ENCODE measurements around the gene IDH3A.

Gene IDH3A

DNA sequence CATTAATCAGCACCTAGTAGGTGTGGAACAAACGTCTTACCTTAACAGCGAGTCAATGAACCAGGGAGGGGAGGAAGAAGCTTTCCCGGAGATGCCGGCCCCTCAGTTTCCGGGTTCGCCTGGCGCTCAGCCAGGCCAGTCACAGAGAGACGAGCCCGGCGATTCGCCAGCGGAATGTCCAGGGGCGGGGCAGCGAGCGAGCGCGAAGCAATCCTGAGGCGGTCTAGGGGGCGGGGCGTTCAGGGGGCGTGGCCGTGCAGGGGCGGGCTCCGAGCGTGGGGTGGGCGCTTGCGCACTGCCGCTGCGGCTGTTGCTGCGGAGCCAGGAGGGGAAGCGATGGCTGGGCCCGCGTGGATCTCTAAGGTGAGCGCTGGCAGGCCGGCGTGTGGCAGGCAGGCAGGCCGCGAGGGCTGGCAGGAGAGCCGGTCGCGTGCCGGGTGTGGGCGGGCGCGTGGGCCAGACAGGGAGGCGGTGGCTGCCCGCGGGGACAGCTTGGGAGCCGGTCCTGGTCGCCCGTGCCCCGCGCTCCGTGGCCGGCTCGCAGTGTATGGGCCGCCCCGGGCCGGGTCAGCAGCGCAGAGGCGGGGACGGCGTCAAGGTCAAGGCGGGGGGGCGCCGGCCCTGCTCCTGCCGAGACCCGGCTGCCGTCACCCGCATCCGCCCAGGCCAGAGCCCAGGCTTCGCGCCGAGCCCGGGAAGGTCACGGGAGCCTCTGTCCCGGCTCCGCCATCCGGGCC, at the start of gene IDH3A:
IDH3A (plus strand) TSS at position 295 of the 737 bp plus-strand sequence; CDS start at position 337, 42 bp downstream.
- peak; percentile 99 to 100 for DNase-seq (ENCODE audit: low read depth in 2 of 2)

DNA sequence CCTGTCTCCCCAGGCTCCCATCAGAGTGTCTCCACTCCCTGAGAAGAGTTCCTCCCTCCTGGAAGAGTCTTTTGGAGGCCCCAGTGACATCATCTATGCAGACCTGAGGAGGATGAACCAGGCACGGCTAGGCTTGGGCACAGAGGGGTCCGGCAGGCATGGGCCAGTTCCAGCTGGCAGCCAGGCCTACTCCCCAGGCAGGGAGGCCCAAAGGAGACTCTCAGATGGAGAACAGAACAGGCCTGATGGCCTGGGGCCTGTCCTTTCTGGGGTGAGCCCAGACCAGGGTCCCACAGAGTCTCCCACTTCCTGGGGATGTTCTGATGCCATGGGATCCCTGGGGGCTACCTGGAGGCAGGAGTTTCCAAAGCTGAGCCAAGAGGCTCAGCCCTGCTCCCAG, 48.3 kb upstream of the IDH3A start:
- DNase-seq (ENCODE audit: low read depth in 2 of 2): no peak

DNA sequence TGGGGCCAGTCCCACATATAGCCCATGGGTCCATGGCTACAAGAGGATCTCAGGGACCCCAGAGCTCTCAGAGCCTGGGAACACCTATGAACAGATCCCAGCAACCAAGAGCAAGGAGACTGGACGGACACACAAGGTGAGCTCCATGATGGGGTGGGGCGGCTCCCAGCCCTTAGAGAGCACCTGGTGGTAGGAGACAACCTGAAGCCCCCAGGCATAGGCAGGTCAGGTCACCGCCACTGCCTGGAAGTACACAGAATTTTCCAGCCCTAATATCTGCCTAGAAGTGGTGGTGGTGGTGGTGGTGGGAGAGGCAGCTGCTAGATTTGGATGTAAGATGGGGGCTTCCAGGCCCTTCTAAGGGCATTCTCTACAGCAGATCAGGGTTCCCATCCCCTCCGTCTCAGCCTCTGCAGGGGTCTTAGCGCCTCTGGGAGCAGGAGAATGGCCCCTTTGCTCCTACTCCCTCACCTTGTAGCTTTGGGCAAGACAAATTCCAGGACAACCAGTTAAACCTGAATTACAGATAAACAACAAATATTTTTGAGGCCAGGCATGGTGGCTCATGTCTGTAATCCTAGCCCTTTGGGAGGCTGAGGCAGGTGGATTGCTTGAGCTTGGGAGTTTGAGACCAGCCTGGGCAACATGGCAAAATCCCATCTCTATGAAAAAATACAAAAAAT, 47.6 kb upstream of the IDH3A start:
- DNase-seq (ENCODE audit: low read depth in 2 of 2): no peak

DNA sequence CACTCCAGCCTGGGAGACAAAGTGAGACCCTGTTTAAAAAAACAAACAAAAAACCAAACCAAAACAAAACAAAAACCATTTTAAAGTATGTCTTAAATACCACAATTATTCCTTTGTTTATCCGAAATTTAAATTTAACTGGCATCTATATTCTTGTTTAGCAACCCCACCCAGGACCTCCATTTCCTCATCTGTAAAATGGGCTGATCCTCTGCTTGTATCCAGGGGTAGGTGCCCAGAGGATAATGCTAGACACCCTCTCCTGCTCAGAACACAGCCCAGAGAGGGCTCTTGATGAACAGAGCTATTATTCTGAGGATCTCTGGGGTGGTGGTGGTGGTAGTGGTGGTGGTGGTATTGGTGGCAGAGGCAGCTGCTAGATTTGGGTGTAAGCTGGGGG, 47.0 kb upstream of the IDH3A start:
- no peak for DNase-seq (ENCODE audit: low read depth in 2 of 2)

DNA sequence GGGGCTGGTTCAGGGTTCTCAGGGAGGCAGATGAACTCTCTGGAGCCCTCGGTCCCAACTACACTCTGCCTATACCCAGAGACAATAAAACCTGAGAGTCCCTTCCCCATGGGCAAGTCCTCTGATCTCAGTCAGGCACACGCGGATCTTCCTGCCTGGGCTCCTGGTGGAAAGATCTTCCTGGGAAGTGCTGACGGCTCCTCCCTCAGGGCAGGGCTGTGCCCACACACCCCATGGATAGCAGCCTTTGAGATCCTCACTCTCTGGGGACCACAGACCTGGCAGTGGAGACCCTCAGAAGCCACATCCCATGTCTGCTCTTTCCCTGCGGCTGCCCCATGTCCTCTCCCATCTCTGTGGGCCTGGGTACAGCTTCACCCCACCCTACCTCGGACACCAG, 46.4 kb upstream of the IDH3A start:
- no peak for DNase-seq (ENCODE audit: low read depth in 2 of 2)

DNA sequence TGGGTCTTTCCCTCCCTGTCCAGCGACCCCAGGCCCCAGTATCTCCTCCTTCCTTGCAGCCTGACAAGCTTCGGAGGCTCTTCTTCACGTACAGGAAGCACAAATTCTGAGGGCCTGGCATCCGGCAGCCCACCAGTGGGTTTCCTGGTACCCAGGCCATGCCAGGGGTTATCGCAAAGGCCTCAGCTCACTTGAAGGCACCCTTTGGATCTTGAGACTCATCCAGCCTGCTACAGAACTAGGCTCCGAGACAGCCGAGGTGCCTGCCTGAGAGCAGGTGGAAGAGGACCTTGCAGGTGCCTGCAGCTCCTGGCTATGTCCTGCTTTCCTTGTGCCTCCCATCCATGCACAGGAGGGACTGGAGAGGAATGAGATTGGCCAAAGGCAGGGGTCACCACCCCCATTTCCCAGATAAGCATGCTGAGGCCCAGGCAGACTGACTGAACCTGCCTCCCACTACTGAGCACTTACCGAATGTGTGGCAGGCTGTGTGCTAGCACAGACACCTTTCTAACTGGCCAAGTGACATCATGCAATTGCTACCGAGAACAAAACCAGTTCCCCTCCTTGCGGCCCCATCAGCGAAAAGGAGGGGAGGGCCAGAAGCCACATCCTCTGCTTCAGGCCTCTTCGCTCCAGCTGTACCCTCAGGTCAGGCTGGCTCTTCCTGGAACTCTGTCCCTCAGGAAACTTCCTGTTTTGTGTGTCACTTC, 45.6 kb upstream of the IDH3A start:
- DNase-seq (ENCODE audit: low read depth in 2 of 2): peak in 1 of 2 donors; percentile 18

DNA sequence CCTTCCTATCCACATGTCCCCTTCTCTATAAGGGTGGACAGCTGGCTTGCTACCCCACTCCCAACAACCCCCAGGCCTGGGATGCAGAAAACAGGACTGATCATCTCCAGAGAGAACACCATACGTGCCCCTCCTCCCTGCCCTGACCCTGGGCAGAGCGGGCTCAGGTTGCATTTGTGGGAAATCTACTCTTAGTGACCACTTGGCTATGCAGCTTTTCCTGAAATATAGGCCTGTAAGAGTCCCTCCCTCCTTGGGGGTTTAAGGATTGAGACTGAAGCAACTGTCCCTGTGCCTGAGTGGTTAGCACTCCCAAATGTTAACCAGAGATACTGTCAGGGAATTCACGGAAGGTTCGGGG, 45.1 kb upstream of the IDH3A start:
- no peak for DNase-seq (ENCODE audit: low read depth in 2 of 2)

DNA sequence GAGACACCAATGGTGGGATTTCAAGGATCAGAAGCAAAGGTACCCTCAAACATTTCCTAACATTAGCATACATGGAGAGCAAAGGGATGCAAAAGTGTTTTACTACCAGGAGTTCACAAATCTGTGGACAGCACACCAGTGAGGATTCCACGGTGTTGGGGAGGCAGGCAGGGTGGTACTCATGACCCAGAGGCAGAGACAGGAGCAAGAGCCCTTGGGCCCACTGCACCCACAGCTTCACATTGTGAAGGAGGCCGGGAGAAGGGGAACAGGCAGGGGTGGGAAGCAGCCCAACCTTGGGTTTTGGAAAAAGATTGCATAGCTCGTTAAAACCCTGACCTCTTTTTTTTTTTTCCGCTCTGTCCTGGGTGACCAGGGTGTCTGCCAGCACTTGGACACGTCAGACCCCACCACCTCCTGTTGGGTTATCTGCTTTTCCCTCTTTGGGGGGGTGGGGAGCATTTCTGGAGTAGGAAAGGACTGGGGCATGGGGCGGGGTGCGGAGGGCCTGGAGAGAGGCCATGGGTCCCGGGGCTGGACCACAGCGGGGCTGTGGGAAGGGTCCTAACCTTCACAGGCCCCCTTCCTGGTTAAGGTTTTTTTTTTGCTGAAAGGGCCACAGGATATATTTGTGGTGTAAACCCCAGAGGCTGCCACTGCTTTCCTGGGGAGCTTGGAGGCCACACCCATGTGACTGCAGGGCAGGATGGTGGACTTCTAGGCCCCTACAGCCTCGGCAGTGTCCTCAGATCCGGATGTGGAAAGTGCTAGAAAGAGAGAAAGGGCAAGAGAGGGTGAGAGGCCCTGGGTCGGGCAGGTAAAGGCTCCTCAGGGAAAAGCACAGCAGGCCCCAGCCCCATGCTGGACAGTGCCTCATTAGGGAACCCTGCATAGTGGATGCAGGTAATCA, 44.3 kb upstream of the IDH3A start:
- DNase-seq (ENCODE audit: low read depth in 2 of 2): no peak

DNA sequence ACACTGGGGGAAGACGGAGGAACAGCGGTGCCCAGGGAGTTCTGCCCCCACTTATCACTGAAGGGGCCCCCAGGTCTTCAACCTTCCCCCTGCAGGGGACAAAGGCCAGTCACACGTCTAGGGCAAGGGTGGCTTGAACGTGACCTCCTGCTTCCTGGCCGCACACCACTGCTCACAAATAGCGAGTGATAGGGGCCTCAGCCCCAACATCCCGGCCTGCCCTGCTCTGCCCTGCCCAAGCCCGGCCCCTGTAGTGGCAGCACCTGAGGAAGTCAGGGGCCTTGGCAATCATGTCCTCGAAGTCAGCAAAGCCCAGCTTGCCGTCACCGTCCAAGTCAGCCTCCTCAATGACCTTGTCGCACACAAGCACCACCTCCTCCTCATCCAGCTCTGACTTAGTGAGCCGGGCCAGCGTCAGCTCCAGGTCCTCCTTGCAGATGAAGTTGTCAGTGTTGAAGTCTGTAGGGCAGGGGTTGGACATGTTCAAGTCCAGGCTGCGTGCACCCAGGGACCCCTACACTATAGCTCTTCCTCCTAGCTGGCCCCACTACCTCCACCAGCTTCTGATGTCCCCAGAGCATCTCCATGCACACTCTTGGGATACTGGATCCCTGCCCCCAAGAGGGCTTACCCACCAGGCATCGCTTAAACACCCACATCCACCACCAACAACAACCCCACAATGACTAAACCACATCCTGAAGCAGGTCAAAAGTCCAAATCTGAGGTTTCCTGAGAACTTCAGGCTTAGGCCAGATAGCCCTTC, 43.5 kb upstream of the IDH3A start:
- DNase-seq (ENCODE audit: low read depth in 2 of 2): no peak

DNA sequence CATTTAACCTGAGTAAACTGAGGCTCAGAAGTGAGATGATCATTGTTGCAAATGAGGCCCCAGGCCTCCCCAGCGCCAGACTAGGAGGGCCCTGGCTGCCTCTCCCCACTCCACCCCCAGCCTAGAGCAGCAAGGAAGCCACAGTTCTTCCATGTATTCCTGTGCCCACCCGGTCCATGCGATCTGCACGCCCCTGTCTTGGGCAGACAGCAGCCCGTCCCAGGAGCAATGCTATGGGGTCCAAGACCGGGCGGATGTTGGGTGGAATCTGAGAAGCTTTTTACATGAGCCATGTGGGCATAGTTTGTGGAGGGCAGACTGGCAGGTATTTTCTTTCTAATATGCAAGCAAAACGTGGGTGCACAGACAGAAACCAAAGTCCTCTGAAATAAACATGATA, 41.7 kb upstream of the IDH3A start:
- no peak for DNase-seq (ENCODE audit: low read depth in 2 of 2)

DNA sequence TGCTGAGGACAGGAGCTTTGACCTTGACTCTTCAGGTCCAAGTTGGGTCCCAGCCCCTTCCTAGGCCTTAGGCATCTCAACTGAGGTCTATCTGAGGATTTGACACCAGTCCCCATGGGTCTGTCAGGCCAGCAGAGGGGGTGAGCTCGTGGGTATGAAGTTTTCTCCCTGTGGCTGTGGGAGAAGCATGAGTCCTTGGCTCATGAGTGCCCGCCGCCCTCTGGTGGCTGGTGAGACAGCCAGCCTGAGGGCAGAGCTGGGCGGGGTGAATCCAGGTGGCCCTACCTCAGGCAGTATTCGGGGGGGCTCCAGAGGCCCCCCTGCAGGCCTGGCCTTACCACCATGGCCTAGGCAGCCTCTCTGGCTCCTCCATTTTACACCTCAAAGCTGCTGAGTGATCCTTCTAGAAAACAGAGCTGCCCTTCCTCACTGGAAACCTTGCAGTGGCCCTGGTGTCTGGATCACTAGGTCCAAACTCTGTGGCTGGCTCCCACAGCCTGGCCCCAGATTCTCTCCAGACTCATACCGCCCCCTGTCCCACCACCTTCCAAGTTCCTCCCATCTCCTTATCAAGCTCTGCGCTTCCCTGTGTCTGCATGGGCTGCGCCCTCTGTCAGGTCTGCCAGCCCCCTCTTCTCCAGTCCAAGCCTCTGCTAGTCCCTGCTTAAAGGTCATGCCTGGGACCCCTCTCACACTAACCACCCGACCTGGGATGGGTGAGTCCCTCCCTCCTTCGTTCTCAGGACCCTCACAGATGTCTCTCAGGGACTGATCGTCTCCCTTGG, 40.7 kb upstream of the IDH3A start:
- DNase-seq (ENCODE audit: low read depth in 2 of 2): peak; percentile 64 to 71

DNA sequence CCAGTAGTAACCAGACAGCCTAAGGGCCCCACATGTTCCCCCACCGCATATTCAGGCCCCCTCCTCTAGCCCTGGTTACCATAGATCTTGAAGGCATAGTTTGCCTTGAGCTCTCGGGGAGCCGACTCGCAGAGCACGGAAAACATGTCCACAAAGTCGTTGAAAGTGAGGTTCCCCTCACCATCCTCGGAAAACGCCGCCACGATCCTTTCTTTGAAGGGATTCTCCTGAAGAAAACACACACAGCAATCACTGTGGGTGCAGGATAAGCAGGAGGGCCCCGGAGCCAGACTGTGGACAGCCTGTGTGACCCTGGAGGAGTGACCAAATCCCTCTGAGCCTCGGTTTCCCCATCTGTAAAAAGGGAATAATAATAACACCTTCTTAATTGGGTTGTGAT, 40.0 kb upstream of the IDH3A start:
- DNase-seq (ENCODE audit: low read depth in 2 of 2): no peak

DNA sequence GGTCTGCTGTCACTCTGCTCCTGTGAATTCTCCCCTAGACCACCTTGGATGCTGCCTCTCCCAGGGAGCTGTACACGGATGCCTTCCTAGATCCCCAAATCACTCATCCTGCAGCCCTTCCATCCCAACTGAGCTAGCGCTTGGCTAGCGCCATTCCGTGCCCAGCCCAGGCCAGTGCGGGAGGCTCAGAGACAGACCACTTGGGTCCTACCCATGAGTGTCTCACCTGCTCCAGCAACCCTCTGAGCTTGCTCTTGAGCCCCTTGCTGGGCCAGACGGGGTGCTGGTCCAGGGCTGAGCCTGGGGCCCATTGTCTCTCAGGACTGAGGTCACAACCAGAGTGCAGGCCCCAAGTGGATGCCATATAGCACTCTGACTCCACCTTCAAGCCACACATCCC, 39.1 kb upstream of the IDH3A start:
- no peak for DNase-seq (ENCODE audit: low read depth in 2 of 2)

DNA sequence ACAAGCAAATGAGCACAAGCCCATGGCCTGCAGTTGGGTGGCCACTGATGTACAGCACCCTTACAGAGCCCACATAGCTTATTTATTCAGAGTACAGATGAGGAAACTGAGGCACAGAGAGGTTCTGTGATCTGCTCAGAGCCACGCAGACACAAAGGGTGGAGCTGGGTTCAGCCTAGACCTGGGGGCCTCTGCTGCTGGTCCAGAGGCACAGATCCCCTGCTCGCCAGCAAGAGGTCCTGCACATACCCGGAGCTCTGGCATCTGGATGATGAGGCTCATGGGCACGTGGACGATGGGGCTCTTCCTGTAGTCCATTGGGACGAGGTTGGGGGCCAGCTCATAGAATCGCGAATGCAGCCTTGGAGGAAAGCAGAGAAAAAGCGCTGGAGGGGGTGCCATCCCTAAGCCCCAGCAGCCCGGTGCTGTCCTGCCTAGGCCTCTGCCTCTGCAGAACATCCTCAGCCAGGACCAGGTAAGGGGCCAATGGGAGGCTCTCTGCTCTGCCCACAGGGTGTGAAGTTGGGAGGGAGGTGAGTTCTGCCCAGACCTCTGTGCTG, 38.2 kb upstream of the IDH3A start:
- DNase-seq (ENCODE audit: low read depth in 2 of 2): no peak

DNA sequence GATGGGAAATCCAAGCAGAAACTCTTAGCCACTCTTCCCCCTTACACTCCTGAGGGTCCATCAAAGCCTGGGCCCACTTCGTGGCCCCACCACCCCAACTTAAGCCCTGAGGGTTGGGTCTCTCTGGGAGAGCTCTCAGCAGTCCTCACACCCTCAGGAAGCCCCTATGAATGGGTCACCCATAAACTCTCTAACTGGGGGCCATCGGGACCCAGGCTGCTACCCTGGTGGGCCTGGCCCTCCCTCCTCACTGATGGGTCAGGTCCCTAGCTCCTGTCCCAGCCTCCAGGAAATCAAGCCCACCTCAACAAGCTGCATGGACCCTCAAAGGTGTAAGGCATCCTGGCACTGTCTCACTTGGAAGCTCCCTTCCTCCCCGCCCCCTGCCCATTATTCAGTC, 37.4 kb upstream of the IDH3A start:
- no peak for DNase-seq (ENCODE audit: low read depth in 2 of 2)

DNA sequence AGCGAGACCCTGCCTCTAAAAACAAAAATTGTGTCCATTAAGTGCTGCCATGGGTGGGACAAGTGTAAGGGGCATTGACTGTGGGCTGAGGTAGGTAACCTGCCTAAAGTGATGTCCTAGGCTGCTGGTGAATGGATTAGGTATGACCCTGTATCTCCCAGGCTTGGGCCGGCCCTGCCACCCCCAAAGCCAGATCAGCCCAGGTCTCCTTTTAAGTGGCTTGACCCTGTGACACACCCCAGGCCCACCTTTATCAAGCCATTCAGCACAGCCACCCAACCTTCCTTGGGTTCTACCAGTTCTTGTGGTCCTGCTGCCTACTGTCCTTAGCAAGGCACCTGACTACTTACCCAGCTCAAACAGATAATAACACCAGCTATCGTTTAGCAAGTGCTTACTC, 36.6 kb upstream of the IDH3A start:
- DNase-seq (ENCODE audit: low read depth in 2 of 2): no peak

DNA sequence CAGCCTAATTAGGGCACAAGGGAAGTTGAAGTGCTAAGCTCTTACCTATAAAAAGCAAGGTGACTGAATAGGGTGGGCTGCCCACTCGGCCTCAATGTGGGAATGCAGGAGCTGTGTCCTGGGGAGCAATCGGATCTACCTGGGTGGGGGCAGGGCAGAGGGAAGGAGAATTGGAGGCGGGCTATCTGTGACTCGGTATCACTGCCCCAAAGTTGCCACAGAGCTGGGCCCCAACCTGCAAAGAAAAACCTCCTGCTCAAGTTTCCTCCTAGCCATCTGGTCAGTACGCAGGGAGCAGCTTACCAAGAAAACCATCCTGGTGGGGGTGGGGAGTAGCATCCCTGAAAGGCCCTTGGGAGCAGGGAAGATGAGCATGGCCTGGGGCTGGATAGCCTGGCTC, 28.6 kb upstream of the IDH3A start:
- no peak for DNase-seq (ENCODE audit: low read depth in 2 of 2)

DNA sequence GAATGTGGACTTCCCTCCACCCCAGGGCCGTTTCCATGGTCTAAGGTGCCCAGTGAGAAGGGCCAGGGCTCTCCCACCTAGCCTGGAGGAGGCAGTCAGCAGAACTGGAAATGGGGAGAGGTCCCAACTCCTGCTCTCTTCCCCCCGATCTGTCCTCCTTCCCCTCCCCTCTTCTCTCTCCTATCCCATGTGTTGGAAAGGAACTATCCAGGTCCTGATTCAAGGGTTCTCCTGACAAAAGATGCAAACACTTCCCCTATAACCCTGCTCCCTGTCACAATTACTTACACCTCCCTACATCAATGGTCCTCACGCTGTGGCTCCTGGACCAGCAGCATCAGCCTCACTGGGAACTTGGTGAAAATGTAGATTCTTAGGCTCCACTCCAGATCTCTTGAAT, 23.9 kb upstream of the IDH3A start:
- no peak for DNase-seq (ENCODE audit: low read depth in 2 of 2)

DNA sequence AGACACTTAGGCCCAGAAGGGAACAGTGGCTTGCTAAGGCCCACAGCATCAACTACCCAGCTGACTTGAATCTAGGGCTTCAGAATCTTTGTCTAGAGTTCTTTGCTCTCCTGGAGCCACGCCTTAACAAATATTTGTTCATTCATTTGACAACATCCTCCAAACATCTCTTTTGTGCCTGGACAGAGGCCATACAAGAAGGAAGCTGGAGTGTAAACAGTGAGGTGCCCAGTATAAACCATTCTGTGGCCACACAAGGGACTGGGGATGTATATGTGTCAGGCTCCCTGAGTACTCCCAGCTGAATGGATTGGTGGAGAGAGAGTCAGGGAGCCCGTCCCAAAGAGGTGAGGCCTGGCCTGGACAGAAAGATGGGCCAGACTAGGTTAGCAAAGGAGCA, 21.3 kb upstream of the IDH3A start:
- no peak for DNase-seq (ENCODE audit: low read depth in 2 of 2)
